HG03175 (cell line): ENCODE data around the gene NRARP.

Experiments
- ATAC-seq: cut with Tn5 transposase; IDR thresholded peaks from one replicate; pipeline ENCODE4 v1.9.1; 2021; ENCODE audit warnings: mild to moderate bottlenecking, moderate library complexity; ENCODE audit not compliant: unreplicated experiment

NRARP gene

DNA sequence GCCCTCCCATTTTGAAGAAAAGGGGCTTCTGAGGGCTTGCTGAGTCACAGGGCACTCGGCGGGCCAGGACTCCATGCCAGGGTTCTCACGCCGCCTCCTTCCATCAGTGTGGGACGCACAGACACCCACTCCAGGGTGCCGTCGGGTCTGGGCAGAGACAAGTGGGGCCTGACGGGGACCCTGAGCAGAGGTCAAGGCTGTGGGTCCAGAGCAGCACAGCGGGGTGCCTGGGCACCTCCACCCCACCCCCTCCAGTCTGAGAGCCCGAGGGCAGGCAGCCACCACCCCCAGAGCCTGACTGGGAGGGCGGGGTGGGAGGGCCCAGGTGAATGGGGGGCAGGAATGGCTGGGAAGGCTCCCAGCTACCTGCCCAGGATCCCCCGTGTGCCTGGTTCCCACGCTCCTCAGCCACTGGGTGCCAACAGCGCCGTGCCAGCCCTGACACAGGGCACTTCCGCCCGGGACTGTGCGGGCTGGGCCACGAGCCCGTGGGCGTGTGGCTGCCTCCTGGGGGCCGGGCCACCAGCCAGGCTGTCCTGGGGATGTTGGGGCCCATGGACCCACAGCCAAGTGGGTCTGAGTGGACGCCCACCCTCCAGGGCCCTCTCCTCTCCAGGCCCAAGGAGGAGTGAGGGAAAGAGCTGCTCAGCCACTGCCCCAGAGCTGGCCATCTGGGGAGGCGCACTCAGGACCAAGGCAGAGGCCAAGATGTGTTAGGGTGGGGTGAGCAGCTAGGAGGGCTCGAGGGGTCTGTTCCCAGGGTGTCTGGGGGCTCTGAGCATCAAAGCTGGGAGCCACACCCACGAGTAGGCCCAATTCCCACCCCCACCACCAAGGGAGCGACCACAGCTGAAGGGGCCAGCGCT, 10.1 kb upstream of the NRARP start:
- no peak for ATAC-seq

DNA sequence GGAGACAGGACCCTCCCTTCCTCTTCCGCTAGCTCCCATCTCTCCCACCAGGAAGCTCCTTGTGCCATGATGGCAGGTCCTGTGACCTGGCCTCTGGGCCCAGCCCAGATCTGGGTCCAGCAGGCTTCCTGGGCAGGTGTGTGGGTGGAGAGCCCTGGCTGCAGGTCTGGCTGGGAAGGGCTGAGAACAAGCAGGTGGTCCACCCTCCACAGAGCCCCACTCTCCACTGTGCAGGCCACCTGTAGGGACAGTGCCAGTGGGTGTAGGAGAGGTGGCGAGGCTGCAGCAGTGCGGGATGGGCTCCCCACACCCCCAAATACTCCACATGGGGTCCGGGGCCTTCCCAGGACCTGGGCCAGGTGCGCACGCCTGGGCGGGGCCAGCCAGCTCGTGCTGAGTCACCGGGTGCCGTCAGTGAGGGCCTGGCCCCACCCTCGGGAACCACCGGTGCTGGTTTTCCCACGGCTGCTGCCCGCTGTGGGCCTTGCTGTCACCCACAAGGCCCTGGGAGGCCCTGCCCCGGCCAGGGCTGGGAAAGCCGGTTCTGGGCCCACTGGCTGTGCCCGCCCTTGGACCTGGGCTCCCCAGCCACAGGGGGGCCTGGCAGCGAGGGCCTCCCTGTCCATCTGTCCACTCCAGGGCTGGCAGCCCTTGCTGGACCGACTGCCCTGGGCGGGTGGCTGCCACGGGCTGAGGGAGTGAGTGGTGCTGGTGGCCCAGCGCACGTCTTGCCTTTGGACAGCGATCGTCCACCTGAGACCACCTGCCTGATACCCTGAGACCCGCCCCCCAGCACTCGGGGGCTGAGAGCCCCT, 9.3 kb upstream of the NRARP start:
- no peak for ATAC-seq

DNA sequence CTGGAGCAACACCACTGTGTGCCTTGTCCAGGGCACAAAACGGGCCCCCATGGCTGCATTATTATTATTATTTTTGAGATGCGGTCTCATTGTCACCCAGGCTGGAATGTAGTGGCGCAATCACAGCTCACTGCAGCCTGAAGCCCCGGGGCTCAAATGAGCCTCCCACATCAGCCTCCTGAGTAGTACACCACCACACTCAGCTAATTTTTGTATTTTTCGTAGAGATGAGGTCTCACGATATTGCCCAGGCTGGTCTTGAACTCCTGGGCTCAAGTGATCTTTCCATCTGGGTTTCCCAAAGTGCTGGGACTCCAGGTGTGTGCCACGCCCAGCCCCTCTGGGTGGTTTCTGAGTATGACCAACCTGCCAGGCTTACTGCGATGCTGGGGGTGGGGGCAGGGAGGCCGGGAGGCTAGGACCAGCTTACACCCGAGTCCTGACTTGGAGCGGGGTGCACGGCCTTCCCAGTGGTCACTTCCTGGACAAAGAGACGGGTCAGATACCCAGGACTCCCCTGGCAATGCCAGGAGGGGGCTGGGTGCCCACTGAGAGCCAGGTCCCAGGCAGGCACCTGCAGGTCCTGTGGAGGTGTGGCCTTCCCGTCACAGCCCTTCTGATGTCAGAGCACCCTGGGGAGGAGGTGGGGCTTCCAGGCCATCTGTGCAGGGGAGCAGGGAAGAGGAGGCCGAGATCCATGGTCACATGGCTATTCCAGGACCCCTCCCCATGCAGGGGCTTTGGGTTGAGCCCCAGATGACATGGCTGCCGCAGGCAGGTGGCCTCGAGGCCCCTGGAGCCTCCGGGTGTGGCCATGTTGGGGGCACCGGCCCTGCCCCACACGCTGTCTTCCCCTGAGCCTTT, 8.3 kb upstream of the NRARP start:
- no peak for ATAC-seq

DNA sequence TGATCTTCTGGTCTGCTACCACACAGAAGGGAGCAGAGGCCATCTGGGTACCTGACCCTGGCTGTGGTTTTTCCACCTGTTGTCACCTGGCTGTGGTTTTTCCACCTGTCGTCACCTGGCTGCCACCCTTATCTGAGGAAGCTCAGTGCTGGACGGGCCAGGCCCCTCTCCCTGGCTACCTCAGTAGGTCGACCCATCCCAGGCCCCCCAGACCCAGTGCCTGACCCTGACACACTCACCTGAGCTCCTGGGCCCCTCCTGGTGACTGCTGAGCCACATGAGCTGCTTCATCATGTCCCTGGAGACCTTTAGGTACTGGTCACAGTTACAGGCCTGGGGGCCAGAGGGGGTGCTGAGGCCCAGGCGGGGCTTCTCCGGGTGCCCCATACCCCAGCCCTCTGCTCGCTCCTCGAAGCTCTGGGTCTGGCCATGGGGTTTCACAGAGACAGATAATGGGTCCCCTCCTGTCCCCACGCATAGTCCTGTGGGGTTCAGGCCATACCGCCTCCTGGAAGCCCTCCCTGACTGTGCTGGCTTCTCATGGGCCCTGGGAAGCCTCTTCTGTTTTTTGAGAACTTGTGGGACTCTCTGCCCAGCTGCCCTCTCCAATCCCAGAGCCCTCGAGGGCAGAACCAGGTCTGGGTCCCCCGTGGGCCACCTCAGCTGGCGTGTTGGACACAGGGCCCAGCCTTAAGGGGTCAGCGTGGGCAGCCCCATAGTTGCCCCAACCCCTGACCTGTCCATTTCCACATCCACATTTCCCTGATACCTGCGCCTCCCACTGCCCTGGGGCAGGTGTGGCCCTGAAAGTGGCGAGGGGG, 7.5 kb upstream of the NRARP start:
- no peak for ATAC-seq

DNA sequence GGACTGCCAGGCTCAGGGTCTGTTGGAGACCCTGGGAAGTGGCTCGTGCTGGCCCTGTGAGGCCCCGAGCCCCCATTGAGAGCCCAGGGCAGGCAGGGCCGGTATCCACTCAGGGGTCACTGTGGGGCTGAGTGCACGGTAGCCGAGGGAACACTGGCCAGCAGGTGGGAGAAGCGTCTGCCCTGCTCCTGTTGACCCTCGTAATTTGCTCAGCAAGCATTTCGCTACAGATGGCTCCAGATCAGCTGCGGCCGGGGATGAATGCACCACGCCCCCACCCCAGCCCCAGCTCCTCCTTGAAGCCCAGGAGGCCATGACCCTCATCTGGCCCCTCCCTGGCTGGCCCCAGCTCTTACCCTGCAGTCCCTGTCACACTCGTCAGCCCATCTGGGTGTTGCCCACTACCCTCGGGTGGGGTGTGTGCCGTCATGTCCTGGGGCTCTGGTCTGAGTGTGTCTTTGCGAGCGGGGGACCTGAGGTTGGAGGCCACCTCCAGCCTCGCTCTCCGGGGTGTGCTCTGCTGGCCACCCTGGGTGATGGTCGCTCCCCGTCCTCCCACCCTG, 6.1 kb upstream of the NRARP start:
- no peak for ATAC-seq

DNA sequence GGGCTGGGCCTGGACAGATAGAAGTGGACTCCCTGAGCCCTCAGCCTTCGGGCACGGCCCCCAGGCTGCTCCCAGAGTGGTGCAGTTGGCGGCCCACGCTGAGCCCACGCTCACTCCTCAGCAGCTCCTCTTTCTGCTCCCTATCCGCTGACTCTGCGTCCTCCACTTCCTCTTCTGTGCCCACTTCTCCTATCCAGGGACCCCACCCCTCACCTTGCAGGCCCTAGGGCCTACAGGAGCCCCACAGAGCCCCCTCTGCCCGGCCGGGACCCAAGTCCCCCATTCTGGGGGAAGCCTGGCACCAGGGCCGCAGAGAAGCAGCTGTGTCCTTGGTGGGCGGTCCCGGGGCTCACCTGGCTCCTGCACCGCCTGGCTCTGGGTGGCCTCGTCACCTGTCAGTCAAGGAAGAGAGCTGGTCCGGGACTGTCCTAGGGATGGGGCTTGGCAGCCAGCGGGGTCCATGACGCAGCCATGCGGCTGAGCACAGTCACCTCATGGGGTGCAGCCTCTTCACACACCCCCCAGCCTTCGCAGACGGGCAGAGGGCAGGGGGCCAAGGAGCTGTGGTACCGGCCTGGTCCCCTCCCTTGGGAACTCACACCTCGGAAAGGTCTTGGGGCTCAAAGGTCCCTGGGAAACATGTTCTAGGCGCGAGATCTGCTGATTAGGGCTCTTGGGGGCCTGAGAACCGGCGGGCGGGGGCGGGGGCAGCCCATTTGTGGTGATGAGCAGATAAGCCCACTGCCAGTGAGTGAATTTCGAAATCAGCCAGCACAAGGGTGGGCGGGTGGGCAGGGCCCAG, 5.4 kb upstream of the NRARP start:
- no peak for ATAC-seq

DNA sequence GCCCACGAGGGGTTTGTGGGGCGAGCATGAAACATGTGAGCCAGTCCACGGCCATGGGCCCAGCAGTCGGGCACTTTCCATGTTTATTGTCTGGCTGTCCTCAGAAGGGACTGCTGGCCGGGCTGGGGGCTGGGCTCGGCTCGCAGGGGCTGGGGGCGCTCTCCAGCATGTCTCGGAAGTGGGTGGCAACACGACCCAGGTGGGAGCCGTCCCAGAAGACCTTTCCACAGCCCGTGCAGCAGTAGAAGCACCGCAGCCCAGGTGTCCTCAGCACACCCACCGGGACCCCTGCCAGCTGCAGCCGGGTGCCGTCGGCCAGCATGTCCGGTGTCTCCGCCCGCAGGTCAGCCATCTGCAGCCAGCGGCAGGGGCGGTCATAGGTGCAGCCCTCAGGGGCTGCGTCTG, 4.8 kb upstream of the NRARP start:
- no peak for ATAC-seq

DNA sequence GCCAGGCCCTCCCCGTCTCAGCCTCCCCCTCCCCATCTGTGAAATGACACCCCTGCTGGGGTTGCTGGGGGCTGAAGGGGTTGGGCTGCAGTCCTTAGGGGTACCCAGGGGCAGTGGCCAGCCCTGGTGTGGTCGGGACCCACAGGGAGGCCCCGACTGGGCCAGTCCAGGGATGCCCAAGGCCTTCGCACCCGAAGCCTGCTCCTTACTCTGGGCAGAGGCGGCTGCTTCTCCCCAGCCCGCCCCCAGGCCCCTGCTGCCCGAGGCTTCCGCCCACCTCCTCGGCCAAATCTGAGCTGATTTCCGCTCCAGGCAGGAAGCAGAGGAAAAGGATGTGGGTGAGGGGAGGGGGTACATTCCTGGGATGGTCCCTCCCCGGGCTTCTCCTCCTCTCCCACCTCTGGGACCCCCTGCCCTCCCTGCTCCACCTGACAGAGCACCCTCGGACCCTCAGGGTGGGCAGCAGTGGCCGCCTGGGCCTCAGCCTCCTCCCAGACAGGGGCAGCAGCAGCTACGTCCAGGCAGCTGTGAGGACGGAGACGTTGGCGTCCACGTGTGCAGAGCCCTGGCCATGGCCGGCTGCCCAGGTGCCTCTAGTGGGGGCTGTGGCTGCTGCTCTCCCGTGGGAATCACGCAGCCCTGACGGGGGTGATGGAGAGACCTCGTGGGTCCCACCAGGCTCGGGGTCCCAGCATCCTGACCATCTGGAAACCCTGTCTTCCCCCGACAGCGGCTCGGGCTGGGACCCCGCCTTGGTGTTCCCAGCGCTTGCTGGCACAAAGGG, 4.2 kb upstream of the NRARP start:
- ATAC-seq, result no peak

DNA sequence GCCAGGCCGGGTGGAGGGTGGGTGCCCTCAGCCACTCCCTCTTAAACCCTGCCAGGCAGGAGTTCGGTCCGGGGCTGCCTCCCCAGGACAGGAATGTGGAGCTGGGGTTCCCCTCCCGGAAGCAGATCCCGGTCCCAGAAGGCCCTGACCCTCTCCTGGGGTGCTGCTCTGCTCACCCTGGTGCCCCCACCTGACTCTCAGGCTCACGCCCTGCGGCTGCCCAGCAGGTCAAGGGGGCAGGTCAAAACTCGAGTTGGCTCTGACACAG, 3.7 kb upstream of the NRARP start:
- ATAC-seq, result no peak

DNA sequence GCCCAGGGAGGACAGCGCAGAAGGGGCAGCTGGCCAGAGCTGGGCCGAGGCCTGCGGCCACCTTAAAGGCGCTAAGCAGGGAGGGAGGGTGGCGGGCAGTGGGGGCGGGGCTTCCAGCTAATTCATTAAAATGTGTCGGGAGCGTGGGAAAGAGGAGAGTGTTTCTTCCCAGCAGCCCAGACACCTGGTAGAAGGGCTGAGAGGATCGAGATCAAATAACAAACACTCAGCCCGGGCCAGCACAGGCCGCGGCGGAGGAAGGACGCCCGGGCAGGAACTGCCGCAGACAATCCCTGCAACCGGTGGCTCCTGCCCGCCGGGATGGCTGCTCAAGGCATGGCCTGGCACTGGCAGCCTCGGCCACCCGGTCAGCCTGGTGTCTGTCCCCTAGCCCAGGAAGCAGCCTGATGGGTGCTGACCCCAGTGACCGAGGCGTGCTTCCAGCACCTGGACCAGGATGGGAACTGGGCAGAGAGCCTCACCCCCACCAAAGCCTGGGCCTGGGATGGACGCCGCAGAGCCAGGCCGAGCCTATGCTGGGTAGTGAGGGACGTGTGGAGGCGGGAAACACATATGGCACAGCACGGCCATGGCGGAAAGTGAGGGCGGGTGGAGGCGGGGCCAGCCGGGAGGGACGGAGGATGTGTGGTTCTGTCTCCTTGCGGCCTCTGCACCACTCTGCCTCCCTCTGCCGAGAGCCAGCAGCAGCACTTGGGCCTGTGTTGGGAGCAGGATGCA, 3.2 kb upstream of the NRARP start:
- no peak for ATAC-seq

DNA sequence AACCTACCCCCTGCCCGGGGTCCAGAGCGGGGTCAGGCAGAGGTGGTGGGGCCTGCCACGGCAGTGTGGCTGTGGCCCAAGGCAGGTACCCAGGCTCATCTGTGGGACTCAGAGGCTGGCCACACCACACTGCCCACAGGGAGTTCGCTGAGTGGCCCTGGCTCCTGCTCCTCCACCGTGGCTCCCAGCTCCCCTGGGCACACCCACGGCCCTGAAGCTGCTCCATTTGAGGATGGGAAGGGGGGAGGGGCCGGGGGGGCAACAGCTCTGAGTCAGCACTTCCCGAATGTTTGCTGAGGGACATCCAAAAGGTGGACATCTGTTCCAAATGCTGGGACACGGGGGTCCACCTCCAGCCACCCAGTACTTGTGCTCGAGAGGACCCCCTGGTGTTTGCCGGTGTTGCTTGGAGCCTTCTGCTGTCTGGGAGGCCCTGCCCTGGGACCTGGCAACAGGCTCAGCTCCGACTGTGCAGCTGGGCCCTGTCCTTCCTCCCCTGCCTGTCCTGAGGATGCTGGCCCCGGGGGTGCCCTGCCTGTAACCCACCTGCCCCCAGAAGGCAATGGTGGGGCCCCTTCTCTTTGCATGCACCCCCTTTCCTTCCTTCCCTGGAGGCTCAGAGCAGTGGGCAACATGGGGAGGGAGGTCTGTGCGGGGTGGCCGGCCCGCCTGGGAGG, 2.5 kb upstream of the NRARP start:
- ATAC-seq, result no peak

DNA sequence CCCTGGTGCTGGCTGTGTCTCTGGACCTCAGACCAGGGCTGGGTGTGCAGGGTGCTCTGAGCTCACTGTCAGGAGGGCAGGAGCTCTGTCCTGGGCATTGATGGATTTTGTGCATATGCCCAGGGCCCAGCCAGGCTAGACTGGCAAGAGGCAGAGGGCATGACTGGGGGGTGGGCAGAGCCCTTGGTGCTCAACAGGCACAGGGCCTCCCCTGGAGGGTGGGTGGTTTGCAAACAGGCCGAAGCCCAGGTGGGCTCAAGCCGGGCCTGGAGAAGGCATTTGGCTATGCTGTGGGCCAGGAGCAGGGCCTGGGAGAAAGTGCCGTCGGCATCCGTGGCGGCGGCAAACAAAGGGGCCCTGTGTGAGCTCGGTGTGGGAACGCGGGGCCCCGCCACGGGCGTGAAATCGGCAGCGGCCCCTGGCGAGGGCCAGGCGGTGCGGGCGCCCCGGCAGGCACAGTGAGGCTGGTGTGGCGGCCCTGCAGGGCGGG, 1.9 kb upstream of the NRARP start:
- no peak for ATAC-seq

DNA sequence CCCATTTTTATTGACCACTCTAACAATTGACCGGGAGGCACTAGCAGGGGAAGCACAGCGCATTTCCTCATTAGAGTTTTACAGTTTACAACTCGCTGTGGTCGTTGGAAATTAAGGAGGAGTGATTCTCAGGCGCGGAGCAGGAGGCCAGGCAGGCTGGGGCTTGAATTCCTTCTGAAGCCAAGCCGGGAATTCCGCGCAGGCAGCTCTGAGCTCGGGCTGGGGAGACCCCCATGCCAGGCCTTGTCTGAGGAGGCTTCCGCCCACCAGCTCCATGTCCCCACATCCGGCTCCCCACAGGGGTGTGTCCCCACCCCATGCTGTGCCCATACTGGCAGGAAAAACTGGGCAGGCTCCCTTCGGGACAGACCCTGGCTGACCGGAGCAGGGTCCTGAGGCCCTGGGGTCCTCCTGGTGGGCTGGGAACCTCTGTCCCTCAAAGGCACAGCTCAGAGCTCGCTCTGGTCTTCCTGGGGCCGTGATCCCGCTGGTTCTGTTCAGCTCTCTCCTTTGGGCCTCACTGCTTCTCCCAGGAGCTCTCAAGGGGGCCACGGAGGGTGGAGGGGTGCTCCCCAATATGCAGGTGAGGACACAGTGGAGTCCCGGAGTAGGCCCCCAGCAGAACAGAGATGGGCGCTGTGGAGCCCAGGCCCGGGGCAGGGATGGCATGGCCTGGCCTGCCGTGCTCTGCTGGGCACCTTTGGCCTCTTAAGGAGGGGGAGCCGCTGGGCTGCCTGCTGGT, 1.3 kb upstream of the NRARP start:
- ATAC-seq, result no peak

DNA sequence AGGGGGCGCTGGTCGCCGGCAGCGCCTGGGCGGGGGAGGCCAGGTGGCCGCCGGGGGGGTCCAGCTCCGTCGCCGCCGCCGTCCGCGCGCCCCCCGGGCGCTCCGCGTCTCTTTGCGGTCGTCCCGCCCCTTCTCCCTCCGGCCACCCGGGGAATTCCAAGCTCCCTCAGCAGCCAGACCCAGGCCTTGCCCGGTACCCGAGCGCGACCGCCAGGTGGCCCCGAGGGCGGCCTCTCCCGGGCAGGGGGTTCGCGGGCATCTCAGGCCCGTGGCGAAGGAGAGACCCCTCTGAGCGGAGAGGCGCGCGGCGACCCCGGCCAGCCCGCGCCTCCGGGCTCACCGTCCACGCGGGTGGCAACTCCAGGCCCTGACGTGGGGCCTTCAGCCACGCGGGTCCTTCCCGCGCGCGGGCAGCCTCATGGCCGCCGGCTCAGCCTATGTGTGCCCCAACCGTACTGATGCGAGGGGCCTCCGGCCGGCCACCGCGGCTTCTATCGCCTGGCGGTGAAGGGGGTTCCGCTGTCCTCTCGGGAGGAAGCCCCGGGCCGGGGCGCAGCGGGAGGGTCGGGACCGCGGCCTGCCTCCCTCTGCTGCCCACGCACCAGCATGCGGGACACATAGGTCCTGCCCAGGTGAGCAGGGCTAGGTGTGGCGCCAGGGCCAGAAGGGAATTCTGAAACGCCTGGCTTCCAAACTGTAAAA, 529 bp upstream of the NRARP start:
- peak; percentile 39 for ATAC-seq

DNA sequence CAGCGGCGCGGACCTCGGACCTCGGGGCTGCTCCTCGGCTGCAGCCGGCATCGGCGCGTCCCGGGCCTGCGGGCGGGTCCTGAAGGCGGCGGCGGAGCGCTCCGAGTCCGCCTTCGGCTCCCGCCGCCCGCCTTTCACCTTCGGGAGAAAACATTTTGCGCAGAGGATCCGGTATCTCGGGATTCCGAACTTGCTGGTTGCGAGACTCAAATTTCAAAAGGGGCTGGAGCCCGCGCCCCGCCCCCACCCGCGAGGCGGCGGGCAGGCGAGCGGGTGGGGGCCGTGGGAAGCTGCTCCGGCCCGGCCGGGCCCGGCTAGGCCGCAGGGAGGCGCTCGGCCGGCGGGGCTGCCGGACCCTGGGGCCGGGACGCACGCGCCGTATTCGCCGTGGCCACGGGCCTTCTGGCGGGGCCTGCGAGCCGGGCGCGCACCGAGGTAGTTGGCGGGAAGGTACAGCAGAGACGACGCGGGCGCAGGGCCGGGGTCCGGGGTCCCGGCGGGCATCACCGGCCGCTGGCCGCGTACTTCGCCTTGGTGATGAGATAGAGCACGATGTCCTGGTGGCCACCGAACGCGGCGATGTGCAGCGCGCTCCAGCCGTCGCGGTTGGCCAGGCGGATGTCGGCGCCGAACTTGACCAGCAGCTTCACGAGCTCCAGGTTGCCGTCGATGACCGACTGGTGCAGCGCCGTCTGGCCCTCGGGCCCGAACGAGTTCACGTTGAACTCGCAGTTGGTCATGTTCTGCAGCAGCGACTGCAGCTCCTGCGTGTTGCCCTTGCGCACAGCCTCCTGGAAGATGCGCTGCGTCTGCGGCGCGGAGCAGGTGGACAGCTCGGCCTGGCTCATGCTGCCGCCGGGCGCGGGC, 757 bp downstream of the NRARP start:
- peak; percentile 17 for ATAC-seq
